HL-60/S4 treated with phorbol 12-myristate 13-acetate at 8.2 ng/mL for 4 days and 3 days (cell line): ENCODE measurements around the gene ULK2.
"Not testable (repeated sequence)": the region's sequence is repeated elsewhere in the genome, so short reads cannot be mapped to it uniquely, and the experiment has no call there.

ENCODE experiments used
- in situ Hi-C: fragments of 300-500 bp; cut with MboI; formaldehyde crosslinking; loops from 2 replicates; pipeline ENCODE4 v1.15.0; 2022; ENCODE audit warnings: low sequenced_read_pairs

ULK2 gene

DNA sequence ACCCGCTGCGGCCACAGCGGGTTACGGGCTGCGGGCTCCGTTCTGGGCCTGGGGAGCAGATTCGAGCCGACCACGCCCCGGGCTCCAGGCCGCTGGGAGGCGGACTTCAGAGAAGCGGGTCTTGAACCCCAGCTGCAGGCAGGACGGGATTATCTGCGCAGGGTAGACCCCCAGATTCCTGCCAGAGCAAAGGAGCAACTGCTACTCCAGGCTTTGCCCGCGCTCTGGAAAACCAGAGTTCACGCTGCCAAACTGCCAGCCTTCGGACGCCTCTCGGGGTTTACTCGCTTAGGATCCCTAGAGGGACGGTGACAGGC is 301 bp upstream of the ULK2 start:
- in situ Hi-C loops: no loop called here

DNA sequence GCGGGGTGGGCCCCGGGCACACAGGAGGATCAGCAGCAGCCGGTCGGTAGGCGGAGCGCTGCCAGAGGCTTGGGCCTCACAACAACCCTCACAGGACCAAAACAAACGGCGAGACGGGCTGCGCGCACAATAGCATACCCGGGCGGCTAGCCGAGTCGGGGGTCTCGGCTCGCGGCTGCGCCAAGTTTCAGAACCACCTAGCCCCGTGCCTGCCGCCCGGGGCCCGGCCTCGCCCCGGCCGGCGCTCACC is 732 bp downstream of the ULK2 start:
- in situ Hi-C loops: no loop called here

DNA sequence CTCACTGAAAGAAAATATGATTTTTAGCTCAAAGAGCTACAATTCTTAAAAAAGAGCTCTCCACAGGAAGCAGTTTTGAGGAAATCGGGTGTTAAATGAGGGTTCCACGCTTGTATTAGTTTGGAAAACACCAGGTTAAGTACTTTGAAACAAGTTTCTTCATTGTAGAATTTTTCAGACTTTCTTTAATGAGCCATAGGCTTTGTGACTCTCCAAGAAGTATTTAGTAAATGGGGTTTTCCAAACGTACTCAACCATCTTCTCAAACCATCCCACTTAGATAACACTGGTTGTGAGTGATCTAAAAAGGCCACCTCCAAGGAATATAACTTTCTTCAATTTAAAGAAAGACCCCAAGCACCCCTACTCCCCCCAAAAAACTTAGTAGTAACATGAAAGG is 2.7 kb downstream of the ULK2 start:
- in situ Hi-C loops: no loop called here

DNA sequence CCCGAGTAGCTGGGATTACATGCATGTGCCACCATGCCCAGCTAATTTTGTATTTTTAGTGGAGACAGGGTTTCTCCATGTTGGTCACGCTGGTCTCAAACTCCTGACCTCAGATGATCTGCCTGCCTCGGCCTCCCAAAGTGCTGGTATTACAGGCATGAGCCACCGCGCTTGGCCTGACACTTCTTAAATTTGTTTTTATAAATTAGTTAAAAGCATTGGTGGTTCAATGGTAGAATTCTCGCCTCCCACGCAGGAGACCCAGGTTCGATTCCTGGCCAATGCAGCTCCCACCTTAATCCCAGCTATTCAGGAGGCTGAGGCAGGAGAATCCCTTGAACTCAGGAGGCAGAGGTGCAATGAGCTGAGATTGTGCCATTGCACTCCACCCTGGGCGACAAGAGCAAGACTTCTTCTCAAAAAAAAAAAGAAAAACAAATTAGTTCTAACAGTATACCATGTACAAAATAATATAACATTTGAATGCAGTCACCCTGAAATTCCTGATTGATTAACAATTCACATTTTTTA is 7.0 kb downstream of the ULK2 start:
- in situ Hi-C loops: not testable (repeated sequence)

DNA sequence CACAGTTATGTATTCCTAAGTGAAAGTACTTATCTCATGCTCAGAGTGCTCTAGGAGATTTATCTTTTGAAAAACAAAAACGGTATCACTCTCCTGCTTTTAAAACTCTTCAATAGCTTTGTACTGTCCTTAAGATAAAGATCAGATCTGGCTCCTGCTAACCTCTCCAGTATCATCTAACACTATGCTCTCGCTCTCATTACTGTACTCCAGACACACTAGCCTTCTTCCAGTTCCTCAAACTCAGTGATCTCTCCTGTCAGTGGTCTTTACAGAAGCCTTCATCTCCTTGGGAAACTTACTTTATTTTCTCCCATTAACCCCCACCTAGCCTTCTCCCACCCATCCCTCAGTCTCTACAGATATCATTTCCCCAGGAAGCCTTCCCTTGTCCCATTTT is 10.1 kb downstream of the ULK2 start:
- in situ Hi-C loops: no loop called here

DNA sequence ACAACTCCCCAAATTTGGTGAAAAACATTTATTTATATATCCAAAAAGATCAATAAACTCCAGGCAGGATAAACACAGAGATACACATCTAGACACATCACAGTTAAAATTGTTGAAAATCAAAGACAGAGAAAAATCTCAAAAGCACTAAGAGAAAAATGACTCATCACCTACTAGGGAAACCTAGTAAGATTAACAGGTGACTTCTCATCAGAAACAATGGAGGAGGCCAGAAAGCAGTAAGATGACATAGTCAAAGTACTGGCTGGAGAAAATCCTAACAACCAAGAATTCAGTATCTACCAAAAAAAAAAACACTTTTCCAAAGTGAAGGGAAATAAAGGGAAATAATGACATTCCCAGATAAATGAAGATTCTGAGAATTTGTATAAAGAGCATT is 33.8 kb downstream of the ULK2 start:
- in situ Hi-C loops: no loop called here

DNA sequence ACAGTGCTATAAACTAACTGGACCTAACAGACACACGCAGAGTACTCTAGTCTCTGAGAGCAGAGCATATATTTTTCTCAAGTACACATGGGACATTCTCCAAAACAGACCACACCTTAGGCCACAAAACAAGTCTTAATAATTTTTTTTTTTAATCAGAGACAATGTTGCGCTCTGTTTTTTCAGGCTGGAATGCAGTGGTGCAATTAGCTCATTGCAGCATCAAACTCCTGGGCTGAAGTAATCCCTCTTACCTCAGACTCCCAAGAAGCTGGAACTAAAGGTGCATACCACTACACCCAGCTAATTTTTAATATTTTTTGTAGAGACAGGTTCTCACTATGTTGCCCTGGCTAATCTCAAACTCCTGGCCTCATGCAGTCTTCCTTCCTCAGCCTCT is 37.7 kb downstream of the ULK2 start:
- in situ Hi-C loops: no loop called here

DNA sequence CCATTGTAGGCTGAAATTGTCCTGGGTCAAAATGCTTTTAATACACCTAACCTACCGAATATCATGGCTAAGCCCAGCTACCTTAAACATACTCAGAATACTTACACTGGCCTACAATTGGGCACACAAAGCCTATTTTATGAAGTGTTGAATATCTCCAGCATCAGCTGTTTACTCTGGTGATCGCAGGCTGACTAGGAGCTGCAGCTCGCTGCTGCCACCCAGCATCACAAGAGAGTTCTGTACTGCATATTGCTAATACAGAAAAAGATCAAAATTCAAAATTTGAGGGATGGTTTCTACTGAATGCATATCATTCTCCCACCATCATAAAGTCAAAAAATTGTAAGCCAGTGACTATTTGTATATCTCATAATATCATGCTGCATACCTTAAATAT is 55.3 kb downstream of the ULK2 start:
- in situ Hi-C loops: no loop called here

DNA sequence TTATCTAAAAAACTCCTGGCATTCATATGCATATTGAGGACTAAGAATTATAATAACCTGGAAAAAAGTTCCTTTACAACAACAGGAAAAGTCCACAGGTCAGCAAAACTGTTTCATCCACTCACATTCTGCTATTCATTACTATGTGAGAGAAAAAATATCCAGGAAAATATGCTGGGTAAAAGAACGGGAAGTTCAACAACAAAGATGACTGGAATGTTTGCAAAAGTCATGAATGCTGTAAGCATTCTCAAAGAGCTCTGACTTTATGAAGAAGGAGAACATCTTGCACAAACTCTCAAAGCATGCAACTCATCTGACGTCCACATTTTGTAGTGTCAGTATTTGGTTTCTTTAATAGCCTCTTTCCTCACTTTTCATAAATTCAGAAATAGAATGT is 62.7 kb downstream of the ULK2 start:
- in situ Hi-C loops: no loop called here

DNA sequence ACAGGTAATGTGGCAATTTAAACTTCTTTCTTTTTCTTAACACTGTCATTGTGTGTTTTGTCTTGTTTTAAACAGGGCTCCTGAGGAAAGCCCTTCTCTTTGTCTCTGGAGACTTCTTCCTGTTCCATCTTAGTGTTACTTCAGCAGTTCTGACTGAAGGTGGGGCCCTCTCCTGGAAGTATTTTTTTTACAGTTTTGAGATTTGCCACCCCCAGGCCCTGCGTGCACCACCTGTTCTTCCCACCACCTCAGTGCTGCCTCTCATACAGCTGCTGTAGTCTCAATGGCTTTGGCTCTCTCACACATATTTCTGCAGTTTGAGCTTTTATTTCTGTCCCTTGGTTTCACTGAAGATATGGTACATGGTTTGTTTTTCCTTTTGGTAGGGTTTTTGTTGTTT is 67.2 kb downstream of the ULK2 start:
- in situ Hi-C loops: no loop called here

DNA sequence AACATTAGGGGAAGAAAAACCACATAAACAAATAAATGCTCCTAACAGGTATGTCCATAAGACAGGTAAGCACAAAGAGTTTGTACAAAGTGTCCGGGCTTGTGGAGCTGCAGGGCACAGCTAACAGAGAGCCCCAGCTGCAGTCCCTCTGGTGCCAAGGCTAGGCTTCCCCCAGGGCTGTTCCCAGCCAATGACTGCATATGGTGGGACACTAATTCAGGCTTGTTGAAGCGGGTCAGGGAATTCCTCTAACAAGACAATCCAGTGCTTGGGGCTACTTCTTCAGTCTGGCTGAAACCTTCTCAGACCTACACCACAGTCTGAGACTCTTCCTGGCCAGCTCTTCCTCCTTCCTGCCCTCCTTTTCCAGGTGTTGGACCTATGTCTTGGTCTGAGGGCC is 67.9 kb downstream of the ULK2 start:
- in situ Hi-C loops: no loop called here

DNA sequence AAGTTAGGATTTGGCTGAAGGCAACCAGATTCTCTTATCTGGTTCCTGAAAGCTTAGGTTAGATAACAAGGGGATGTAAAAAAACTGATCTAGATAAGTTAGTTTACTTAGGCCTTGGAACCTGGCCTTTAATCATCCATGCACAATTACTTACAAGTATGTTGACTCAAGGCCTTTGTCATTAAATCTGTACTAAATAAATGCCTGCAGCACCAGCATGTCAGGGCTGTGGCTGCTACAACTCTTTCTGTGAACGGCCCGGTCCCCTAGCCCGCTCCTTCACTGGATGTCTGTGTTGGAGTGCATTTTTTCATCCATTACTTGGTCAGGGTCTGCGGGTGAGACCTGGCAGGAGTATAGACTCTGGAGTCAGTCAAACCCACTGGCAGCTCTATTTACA is 71.3 kb downstream of the ULK2 start:
- in situ Hi-C loops: no loop called here

DNA sequence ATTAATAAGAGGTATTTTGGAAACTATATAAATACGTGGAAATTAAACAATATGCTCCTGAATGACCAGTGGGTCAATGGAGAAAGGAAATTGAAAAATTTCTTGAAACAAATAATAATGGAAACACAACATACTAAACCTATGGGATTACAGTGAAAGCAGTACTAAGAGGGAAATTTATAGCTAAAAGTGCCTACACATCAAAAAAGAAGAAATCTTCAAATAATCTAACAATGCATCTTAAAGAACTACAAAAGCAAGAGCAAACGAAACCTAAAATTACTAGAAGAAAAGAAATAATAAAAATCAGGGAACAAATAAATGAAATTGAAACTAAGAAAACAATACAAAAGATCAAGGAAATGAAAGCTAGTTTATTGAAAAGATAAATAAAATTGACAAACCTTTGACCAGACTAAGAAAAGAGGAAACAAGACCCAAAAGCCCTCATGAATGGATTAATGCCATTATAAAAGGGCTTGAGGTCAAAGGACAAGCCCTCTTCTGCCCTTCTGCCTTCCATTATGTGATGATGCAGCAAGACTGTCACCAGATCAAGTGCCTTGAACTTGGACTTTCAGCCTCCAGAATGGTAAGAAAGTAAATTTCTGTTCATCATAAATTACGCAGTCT is 75.7 kb downstream of the ULK2 start:
- in situ Hi-C loops: no loop called here

DNA sequence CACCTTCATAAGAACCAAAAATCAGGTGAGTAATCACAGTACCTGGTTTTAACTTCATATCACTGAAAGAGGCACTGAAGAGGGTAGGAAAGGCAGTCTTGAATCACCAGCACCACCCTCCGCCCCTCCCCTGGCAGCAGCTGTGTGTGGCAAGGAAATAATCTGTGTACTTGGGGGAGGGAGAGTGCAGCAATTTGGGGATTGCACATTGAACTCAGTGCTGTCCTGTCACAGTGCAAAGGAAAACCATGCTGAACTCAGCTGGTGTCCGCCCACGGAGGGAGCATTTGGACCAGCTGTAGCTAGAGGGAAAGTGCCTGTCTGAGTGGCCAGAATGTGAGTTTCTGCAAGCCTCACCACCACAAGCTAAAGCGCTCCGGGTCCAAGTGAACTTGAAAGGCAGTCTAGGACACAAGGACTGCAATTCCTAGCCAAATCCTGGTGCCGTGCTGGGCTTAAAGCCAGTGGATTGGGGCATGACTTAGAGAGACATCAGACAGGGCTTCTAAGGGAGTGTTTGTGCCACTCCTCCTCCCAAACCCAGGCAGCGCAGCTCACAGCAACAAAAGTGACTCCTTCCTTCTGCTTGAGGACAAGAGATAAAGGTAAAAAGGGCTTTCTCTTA is 79.9 kb downstream of the ULK2 start:
- in situ Hi-C loops: no loop called here

DNA sequence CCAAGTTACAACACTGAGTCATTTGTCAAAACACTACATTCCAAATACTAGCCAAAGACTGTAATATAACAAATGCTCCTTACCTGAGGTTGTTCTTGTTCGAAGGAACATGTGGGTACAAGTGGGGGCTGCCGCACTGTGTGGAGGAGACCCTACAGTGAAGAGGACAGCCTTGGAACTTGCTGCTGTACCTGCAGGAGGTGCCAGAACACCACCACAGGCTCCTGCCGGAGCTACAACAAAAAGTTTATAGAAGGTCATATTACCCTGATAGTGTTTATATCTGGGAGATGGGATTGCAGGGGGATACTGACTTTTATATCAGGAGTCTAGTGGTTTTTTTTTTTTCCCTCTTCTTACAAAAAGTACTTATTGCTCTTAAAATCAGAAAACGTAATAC is 81.9 kb downstream of the ULK2 start:
- in situ Hi-C loops: no loop called here

DNA sequence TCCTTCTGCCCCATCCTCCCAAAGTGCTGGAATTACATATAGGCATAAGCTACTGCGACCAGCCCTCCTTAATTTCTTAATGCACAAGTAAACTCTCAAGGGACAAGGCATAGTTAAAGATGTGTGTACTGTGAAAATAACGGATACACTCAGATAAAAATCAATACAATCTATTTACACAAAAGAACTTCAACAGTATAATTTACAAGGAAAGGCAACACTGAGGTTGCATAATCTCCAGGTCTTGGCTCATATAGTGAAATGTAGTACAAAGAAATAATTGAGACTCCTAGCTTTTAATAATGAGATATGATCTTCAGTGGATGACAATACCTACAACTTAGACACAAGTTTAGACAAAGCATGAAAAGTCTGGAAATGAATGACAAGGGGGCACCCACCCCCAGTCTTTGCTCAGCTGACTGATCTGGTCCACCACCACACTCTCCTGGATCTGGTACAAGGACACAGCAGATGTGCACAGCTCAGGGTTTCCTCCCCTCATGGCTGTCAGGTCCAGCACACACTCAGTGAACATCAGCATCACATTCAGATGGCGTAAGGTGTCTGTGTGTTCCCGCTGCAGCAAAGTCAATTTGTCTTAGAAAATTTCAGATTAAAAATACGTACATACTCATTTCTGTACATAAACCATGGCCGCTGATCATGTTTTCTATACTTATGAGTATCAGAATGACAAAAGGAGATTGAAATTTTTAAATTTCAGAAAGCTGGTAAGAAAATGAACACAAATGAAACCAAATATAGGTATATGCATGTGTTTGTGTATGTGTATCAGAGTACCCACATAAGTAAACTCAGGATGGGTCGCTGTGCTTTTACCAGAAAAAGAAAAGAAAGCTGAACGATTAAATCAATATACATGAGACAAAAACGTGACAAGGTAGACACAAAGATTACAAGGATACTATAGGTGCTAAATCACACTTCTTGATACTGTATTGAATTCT is 86.0 kb downstream of the ULK2 start:
- in situ Hi-C loops: no loop called here

DNA sequence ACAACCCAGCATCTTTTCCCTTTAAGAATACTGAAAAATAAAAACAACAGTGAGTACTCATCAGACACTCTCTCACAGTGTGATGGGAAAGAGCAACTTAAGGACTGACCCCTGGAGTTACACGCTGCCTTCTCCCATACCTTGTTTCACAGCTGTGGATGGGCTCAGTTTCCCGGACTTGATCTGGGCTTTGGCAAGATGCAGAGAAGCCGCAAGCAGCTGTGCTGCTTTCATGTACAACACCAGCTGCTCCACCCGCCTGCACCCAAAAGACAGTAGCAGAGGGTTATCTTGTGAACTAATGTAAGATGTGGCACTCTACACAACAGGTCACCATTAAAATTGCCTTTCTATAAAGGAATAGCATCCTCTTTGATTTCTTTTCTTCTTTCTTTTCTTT is 86.9 kb downstream of the ULK2 start:
- in situ Hi-C loops: no loop called here

DNA sequence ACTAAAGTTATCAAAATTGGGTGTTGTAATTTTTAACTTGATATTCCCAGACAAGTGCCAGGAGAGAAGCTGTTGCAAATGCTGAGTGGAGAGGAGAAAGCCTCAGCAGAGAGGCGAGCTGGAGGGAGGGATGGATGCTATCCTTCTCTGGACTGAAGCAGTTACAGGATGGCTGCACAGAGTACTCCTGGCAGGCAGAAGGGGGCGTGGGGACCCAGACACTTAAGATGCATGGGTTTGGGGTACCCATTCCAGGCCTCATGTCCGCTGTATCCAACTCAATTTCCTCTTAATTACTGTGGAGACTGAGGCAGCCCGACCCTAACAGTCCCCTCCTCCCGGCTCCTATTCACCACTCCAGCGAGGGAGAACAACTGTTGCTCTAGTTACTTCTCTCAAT is 94.2 kb downstream of the ULK2 start:
- in situ Hi-C loops: loop anchor here (25.0 kb wide), 1 partner anchor 261 kb away; no protein-coding TSS in a partner anchor

DNA sequence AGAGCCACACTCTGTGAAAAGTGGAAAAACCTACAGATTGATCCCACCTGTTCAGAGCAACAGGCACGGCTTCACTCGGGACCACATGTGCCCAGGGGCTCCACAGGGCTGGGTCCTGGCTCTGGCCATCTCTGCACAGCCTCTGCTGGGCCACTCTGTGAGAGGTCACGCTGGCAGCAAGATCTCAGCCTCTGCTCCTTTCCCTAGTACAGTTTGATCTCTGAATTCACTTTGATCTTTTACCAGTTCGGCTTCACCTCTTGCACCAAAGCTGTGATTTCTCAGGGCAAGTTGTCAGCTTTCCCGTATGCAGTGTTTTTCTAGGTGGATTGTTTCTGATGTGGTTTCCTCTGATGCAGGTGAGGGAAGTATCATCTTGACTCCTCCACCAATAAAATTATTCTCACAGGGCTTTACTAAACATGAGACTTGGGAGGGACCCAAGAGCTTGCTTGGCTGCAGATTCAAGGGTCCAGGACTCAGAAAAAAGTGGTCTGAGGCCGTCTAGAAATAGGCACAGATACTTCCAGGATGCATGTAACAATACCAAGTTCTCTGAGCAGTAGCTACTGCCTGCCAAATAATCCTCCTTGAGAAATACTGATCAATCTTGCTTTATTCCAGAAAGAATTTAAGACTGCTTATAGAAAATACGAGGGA is 95.6 kb downstream of the ULK2 start:
- in situ Hi-C loops: loop anchor here (25.0 kb wide), 1 partner anchor 260 kb away; no protein-coding TSS in a partner anchor

DNA sequence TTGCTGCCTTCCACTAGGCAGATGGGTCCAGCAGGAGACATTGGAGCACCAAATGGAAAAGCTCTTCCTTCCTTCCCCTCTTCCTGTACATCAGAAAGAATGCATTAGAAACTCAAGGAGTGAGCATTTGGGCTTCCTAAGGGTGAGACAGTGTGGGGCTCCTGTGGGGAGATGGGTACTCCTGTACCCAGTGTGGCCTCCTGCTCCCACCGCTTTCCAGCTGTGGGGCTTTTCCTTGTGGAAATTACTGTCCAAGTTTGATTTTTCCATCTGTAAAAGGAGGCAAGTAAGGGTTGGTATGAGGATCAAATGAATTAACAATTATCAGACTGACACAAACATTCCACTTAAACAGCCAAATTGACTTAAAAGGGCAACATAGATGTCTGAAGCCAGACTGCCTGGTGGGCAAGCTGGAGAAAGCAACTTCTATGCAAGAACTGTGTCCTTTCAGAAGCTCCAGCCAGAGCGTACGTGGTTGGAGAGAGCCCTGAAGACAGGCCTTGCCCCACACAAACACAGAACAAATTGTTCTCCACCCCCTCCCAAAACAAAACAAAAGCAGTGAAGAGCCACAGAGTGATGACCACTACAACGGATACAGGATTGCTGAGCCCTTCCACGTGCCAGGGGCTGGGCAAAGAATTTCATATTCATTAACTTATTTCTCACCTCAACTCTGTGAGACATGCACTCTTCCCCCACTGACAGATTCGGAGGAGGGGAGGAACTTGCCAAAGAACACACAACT is 96.6 kb downstream of the ULK2 start:
- in situ Hi-C loops: loop anchor here (25.0 kb wide), 1 partner anchor 259 kb away; no protein-coding TSS in a partner anchor
